Uterus (tissue), 2 donors: Measurements from ENCODE around the gene TBC1D16.

Experiments used
- CTCF ChIP-seq, 4 experiments: fragments of 200-600 bp in 2 of 4; fragments of 450-650 bp in 2 of 4; sonication (generic) in 2 of 4; IDR thresholded peaks; one replicate each; pipeline ENCODE4 v1.5.1; 2016 to 2019; ENCODE audit warnings: antibody characterized with exemption in 4 of 4, mild to moderate bottlenecking in 2 of 4, moderate library complexity in 1 of 4
- POLR2A ChIP-seq, 2 donors: fragments of 450-650 bp; IDR thresholded peaks; one replicate each; pipeline ENCODE4 v1.6.1; 2016; ENCODE audit warnings: antibody characterized with exemption in 2 of 2, mild to moderate bottlenecking in 1 of 2, moderate library complexity in 1 of 2

DNA sequence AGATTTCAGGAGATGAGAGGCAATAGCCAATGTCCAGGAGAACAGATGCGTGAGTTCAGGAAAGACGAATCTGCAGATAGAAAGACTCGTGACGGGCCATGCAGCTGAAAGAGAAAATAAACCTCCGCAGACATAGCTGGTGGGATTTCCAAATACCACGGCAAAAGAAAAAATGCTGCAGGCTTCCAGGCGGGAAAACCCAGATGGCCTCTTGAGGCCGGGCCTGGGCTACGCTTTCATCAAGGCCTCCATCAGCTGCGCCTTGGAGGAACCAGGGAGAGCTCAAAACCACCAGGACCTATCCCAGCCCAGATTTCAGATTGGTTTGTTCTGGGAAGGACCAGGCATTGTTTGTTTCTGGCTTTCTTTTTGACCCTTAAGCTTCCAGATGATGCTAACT is 17.4 kb upstream of the TBC1D16 start:
- TF ChIP-seq CTCF (IDR thresholded peaks at IDR 0.05) (no peak), POLR2A (IDR thresholded peaks at IDR 0.05) (no peak)
